GM04503 (cell line): Measurements from ENCODE around the gene ATP8B4.
"Not testable (repeated sequence)": the region's sequence is repeated elsewhere in the genome, so short reads cannot be mapped to it uniquely, and the experiment has no call there.

ENCODE experiments used
- DNase-seq: peaks from one replicate; pipeline ENCODE4 v3.0.0-alpha.2; 2012; ENCODE audit warnings: low read depth

ATP8B4 gene

DNA sequence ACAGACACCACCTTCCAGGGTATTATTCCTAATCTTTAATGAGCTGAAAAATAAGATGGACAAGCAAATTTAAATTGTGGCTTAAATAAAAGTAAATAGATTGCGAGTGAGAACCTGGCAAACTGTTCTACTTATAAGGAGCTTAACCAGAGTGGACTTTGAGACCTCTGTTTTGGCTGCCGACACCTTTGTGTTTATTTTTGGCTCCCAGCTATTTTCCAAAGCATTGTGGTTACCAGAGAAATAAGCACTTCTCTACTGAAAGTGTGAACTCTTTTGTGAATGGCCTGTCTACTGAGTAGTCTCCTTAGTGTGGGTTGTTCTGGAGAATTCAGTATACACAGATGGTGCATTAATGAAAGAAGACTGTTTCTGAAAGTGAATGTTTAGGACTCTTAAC is 109.4 kb downstream of the ATP8B4 start:
- no peak for DNase-seq

DNA sequence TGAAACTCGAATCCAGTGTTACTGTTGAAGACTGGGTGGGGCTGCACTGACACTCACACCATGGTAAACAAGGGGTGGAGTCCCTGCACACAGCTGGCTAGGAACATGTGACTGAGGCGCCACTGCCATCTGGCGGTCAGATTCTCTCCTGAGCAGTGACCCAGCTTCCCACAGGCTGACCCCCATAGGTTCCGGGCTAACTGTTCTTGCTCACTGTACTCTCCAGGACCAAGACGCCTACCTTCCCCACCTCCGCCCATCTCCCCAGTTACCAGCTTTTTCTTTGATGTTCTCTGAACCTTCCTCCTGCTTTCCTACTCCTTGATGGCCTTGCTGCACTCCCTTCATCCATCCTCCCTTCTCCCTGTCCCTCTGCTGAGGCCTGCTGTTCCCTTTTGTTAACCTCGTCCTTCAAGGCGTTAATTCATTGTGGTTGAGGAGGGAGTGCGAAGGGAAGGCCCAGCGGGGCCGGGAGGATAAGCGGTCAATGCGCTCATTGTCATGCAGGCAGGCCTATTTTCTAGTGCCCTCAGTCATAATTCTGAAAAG is 115.2 kb downstream of the ATP8B4 start:
- peak; percentile 61 for DNase-seq

DNA sequence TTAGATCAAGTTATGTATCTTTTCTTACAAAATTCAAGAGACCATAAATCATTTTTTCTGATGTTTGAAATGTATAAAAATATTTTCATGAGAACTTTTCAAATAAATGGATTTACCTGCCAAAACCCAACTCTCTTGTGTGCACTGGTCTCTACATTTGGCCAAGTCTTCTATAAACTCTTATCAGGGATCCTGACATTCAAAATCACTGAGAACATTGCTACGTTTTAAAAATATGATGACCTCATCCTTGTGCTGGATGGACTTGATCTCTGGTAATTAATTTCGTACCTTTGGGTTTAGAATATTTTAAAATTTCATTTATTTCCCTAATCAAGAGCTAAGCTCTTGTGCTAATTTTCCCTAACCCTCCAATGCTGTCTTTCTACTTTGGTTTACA is 127.4 kb downstream of the ATP8B4 start:
- DNase-seq: no peak

DNA sequence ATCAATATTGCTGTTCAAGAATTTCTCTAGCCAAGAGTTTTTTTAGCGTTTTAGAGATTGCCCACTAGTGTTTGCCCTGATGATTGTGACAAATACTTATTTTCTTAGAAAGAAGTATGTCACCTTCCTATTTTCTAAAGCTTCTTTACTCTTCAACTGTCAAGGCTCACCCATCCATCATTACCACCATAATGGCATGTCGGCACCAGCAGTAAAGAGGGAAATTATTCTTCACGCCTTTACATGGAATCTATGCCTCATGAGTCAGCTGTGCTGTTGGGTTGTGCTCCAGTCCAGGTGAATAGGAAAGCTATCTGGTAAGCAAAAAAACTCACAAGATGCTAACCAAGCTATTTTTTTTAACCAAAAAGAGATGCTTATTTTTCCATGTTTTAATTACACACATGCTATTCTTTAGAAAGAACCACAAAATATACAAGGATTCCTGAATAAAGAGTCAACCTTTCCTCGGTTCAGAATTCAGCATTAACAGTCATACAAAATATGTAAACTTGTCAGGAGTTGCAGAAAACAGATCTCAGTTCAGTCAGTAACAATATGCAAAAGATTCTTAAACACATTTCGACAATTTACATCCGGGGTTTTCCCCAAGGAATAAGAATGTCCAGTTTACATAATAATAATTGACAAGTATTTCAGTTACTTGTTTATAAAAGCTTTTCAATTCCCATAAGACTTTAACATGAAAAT is 128.0 kb downstream of the ATP8B4 start:
- peak; percentile 69 for DNase-seq

DNA sequence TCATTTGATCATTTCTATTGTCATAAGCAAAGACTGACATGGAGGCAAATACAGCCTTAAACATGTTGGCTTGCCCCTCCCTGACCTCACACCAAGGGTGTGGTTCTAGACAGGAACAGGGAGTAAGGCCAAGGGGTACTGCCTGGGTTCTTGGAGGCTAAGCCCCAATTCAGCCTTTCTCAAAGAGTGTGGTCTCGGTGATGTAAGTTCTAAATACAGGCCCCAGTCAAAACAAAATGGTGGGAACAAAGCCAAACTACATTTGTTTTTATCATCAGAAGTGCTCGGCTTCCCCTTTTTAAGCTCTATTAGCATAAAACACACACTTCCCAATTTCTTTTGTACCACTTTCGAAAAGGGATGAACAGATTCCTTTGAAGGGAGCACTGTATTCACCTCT is 129.5 kb downstream of the ATP8B4 start:
- DNase-seq: no peak

DNA sequence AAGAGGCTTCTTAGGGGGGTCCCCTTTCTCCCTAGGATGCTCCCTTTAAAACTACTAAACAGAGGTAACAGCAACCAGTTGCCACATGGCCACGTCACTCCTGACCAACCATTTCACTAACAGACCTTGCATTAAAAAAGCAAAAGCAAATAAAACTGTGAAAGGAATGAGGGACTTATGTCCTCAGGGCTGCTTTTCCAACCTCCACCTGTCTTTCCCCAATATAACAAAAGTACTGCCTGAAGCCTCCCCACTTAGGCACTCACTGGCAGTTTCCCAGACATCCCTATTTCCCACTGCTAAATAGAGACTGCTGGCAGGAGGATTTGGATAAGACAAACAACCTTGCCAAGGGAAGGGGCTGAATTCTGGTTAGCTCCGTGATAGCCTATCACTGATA is 130.3 kb downstream of the ATP8B4 start:
- DNase-seq: no peak

DNA sequence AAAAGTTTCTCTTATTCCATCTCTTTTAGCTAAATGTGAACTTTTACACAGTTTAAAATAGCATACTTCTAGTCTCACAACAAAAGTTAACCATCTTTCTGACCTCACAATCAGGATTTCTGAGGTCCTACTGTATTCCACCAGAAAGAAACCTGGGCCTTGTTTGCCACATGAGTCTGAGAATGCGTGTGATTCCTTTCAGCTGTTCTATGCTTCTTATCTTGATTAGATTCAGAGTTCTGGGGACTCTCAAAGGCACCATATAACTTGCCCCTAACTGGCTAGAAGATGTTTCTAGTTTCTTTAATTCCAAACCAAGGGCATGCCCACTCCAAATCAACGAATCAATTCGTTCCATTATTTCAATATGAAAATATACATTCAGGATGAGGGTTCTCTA is 131.1 kb downstream of the ATP8B4 start:
- DNase-seq: no peak

DNA sequence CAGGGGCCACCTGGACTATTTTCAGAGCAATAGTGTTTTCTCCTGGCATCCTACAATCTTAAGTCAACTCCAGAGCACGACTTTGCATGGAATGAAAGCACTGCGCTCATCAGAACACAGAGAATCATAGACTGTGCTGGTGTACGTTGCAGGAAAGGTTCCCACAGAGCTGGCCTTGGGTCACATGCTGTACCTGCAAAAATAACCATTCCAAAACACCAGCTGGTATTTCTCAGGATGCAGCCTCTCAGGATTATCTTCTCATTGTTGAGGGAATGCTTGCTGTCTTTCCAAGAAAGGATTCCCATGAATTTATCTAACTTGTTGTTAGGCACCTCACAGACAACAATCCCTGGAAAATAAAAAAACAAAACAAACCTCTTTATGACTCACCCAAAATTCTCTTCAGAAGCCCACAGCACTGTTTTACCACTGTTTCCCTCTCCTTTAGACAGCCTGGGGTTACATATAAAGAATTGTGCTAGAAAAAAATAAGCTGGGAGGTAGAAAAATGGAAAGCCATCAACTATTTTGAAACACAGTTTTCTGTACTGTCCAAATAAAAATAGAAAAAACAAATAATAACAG is 131.7 kb downstream of the ATP8B4 start:
- peak; percentile 11 for DNase-seq

DNA sequence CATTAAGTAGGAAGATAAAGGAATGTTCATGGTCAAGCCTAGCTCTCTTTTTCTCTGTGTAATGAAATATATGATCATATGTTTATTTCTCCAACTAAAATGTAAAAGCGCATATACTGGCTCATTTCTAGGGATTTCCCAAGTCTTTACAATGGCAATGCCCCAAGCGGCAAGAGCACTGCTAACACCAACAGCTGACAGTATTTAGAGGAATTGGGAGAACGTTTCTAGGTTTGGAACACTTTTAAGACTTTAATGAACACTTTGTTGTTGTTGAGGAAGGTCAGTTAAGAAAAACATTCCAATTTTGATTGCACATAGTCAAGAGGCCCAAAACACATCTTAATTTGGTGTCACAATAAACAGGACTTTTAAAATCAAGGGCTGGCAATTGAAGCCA is 132.7 kb downstream of the ATP8B4 start:
- no peak for DNase-seq

DNA sequence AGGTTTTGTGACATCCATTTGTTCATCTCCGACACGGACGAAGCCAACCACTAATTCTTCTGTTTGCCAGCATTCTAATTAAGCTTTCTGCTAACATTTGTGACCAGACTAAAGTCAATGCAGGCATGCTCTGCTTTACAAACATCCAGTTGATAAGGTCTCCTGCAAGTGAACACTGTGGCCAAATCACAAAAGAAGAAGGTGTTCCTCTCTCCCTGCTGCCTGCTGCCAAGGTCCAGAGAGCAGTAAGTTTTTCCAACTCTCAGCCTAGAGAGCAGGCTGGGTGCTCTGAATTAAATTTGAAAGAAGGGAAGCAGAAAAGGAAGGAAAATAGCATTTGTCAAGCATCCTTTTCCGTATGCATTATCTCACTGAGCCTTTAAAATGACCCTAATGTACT is 133.6 kb downstream of the ATP8B4 start:
- no peak for DNase-seq

DNA sequence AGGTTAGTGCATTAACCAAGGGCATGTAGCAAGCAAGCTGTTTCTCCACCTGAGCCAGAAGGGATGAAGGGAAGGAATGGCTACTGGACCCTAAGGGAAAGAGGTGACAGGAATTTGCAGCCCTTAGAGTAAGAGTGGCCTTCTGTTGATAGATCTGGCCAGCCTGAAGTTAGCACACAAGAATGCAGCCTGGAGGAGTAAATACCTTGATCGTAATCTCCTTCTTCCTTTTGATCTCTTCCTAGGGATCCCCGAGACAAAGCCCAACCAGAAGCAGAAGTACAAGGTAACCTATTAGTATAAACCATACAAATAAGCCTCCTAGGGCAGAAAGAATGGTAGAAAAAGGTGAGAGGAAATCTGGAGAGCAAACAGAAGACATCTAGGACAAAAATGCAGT is 134.6 kb downstream of the ATP8B4 start:
- DNase-seq: no peak

DNA sequence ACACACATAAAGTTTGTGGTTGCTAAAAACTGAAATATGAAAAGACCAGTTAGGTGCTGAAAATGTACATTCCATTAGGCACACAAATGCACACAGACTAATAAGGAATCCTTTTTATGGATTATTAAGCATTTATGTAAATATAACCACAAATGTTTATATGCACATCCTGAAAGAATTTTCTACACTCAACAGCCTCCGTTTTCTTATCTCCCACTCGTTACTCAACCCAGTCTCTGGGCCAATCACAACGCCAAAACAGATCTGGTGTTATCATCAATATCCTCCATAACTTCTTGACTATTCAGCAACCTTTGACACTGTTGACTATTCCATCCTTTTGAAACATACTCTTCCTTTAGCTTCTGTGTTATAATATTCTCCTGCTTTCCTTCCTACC is 136.4 kb downstream of the ATP8B4 start:
- no peak for DNase-seq

DNA sequence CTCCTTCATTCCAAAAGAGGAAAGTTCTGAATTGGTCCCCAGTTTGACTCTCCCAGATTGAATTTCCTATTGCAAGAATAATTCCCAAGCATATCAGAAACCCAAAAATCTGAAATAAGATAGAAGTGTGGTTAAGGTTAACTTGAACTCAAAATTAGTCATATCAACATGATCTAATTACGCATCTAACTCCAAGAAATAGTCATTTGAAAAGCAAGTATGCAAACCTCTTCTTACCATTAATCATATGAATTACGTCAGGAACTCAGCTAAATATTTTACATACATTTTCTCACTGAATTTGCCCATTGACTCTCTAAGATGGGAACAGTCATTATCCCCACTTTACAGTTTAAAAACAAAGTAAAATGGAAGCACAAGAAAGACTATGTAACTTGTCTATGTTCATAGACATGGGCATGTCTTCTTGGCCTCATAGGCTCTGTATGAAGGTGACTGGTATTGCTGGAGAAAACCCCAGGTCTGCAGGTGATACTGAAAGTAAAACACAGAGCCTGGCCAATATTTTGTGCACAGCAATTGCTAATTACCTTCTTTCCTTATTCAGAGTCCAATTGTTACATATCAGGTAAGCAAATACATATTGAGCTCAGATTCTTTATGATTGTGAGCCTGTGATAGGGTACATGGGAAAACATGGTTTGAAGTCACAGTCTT is 139.2 kb downstream of the ATP8B4 start:
- no peak for DNase-seq

DNA sequence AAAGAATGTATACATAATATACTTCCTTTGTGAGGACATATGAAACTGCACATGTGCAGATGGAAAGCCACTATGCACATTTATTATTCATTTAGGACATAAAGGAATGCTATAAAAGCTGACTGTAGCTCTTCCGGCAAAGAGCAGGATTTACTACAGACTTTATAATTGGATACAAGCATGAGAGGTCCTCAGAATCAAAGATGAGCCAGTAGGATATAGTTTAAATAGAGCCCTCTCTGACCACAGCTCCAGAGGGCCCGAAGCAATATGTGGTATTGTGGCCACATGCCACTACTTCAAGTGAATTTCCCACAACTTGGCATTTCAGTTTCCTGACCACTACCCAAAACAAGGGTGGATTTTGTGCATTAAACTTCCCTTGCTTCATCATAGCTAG is 140.9 kb downstream of the ATP8B4 start:
- no peak for DNase-seq

DNA sequence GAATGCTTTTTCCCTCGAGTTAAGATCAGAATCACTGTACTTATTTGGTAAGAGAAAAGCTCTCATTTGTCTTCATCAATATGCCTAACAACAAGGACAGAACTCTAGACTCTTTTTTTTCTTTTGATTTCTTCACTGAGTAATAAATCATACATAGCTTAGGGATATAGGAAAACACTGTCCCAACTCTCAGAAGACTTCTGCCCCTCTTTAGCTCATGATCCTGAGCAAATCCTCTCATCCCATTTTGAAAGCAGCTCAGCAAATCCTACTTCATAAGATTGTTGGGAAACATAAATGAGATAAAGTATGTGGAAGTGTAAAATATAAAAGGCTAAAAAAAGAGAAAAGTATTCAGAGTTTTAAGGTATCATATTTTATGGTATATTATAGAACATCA is 141.7 kb downstream of the ATP8B4 start:
- DNase-seq: no peak

DNA sequence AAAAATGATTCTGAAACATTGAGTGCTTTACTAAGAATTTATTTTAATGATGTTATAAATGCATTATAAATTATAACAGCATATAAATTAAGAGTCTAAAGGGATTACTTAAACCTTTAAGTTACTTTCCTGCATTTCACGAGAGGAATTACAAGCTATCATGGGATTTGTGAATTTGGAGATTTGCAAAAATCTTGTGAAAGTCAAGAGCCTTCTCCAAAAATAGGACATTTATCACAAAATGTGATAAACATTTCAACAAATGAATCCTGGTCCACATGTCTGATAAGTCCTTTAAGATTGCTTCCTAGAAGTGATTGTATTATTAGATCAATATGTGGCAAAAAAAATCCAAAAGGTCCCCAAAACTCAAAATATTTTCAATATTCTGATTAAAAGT is 154.5 kb downstream of the ATP8B4 start:
- no peak for DNase-seq

DNA sequence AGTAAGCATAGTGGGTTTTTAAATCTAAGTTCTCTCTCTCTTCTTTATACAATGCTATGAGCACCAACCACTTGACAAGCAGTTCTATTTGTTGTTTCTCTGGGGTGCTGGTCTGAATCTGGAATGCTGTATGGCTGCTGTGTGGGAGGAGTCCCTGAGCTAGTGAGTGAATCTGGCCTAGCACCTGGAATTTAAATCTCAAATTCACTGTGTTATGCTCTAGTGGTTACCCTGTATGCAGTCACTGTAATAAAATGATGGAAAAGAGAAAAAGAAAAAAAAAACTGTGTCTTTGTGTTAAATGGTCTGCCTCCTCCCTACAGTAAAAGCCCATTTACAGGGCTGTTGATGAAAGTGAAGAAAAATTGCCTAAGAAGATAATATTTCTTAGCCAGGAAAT is 155.0 kb downstream of the ATP8B4 start:
- no peak for DNase-seq

DNA sequence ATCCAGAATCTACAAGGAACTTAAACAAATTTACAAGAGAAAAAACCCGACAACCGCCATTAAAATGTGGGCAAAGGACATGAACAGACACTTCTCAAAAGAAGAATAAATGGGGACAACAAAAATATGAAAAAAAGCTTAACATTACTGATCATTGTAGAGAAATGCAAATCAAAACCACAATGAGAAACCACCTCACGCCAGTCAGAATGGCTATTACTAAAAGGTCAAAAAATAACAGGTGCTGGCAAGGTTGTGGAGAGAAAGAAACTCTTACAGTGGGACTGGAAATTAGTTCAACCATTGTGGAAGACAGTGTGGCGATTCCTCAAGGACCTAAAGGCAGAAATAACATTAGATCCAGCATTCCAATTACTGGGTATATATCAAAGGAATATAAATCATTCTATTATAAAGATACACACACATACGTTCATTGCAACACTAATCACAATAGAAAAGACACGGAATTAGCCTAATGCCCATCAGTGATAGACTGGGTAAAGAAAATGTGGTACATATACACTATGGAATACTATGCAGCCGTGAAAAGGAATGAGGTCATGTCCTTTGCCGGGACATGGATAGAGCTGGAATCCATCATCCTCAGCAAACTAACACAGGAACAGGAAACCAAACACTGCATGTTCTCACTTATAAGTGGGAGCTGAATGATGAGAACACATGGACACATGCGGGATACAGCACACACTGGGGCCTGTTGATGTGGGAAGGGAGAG is 155.8 kb downstream of the ATP8B4 start:
- DNase-seq: not testable (repeated sequence)

DNA sequence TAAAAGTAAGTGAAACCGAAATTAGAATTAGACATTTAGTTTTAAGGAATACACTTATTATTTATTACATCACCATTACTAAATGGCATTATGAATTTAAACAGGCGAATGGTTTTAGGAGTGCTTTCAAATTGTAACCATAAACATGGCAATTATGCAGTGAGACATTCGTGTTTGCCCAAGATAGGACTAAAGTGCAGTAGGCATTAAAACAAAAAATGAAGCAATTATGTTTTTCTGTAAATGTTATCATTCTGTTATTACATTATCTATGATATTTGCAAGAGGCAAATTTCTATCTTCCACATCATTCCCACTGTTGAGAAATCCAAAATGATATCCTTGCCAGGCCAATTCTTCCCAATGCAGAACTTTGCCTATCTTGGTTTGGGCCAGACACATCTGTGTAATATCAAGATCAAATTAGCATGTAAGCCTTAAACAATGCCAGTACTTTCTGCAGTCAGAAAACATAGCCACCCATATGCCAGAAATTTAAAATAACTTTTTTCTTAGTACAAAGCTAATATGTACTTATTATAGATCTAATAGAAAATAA is 156.9 kb downstream of the ATP8B4 start:
- no peak for DNase-seq

DNA sequence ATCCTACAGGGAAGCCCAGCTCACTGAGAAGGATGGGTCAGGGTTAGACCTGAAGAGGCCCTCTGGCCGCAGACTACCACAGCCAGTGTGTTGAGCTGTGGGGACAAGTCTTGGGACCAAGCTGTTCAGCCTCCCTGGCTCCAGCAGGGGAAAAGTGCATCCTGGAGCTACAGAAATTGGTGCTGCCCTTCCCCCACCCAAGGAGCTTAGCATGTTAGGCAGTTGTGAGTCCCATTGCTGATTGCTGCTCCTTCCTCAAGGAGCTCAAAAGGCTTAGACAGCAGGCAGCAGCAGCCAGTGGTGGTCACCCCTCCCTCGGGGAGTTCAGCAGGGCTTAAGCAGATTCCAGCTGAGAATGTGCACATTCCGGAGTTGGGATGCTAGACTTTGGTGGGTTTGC is 165.6 kb downstream of the ATP8B4 start:
- DNase-seq: no peak

DNA sequence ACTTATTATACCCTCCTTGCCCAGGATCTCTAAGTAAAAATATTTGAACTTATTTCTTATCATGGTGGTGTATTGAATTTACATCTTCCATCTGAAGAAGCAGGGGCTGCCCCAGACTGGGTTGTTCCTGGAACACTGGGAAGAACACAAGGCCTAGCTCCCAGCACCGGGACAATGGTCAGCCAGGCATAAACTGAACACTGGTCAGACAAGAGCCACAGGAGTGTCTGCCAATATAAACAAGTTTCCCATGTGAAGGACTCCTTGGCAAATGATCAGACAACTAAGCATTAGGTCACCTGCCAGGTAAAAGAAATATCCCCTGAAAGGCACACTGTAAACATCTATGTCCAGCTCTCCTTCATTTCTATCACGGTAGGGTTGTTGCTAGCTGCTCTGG is 172.4 kb downstream of the ATP8B4 start:
- DNase-seq: no peak

DNA sequence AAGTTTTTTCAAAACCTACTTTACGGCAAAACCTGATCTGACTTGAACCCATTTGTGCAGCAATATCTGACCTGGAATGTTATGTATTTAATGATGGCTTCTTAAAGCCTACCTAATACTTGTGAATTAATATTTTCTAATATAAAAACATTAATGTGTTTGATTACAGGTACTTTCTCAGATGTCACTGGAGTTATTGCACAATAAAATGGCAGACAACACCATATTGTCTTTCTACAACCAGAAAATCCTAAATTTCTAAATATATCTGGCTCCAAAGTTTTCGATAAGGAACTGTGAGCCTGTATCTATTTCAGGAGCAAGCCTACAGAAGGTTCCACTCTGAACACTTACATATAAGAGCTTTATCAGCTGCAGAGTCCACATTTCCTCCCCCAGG is 184.5 kb downstream of the ATP8B4 start:
- no peak for DNase-seq
